HepG2 (cell line): ENCODE results near the gene ACTR1B. TPM values are rescaled to one million over a fixed set of nuclear protein-coding genes. Genes with fewer than 3 reads are reported as not detected.

Experiments
- CBX5 ChIP-seq: sonication (generic); formaldehyde crosslinking; IDR thresholded peaks from 2 replicates; pipeline ENCODE4 v1.4.0; 2020; ENCODE audit warnings: missing genetic modification reagents, borderline replicate concordance
- CREBL2 ChIP-seq: sonication (generic); formaldehyde crosslinking; IDR thresholded peaks from 2 replicates; pipeline ENCODE4 v1.8.1; 2023; ENCODE audit warnings: missing genetic modification reagents, mild to moderate bottlenecking, borderline replicate concordance
- CREM ChIP-seq, 2 experiments: sonication (generic) in 1 of 2; formaldehyde crosslinking in 1 of 2; IDR thresholded peaks; 2 replicates each; pipeline versions ENCODE4 v1.4.0 to v1.6.1; 2016 to 2020; ENCODE audit warnings: antibody characterized with exemption in 1 of 2, mild to moderate bottlenecking in 1 of 2, missing genetic modification reagents in 1 of 2
- EED ChIP-seq: sonication (generic); formaldehyde crosslinking; IDR thresholded peaks from 2 replicates; pipeline ENCODE4 v1.5.0; 2020; ENCODE audit warnings: mild to moderate bottlenecking, missing genetic modification reagents
- KDM5B ChIP-seq: sonication (generic); formaldehyde crosslinking; IDR thresholded peaks from 2 replicates; pipeline ENCODE4 v1.4.0; 2020; ENCODE audit warnings: missing genetic modification reagents, mild to moderate bottlenecking, borderline replicate concordance
- KLF11 ChIP-seq: IDR thresholded peaks from 2 replicates; pipeline ENCODE4 v1.6.1; 2016; ENCODE audit warnings: missing compliant biosample characterization
- PCBP1 ChIP-seq: fragments of 200-400 bp; formaldehyde crosslinking; IDR thresholded peaks from 2 replicates; pipeline ENCODE4 v1.6.1; 2017; ENCODE audit warnings: mild to moderate bottlenecking, low read depth, low read length, borderline replicate concordance
- PRDM10 ChIP-seq: sonication (generic); formaldehyde crosslinking; IDR thresholded peaks from 2 replicates; pipeline ENCODE4 v1.4.0; 2020; ENCODE audit warnings: low read depth, missing genetic modification reagents
- RBM22 ChIP-seq: fragments of 200-400 bp; formaldehyde crosslinking; optimal IDR thresholded peaks from 2 replicates; pipeline ENCODE3; 2017; ENCODE audit warnings: mild to moderate bottlenecking, low read length, moderate library complexity
- TEAD2 ChIP-seq: sonication (generic); formaldehyde crosslinking; IDR thresholded peaks from 2 replicates; pipeline ENCODE4 v1.9.0; 2021; ENCODE audit warnings: missing genetic modification reagents
- TP53 ChIP-seq: sonication (generic); formaldehyde crosslinking; conservative IDR thresholded peaks from 2 replicates; pipeline ENCODE4 v1.4.0; 2020; ENCODE audit warnings: missing genetic modification reagents
- YEATS2 ChIP-seq: sonication (generic); formaldehyde crosslinking; IDR thresholded peaks from 2 replicates; pipeline ENCODE4 v1.4.0; 2020; ENCODE audit warnings: missing genetic modification reagents, borderline replicate concordance
- ZBED4 ChIP-seq: sonication (generic); formaldehyde crosslinking; IDR thresholded peaks from 2 replicates; pipeline ENCODE4 v1.4.0; 2020; ENCODE audit warnings: missing genetic modification reagents, borderline replicate concordance
- ZGPAT ChIP-seq: IDR thresholded peaks from 2 replicates; pipeline ENCODE4 v1.6.1; 2016; ENCODE audit warnings: mild to moderate bottlenecking
- ZKSCAN1 ChIP-seq: fragments of 150-350 bp; IDR thresholded peaks from 2 replicates; pipeline ENCODE4 v1.6.1; 2014; ENCODE audit warnings: low read length
- ZNF350 ChIP-seq: sonication (generic); formaldehyde crosslinking; IDR thresholded peaks from 2 replicates; pipeline ENCODE4 v1.4.0; 2020; ENCODE audit warnings: mild to moderate bottlenecking, low read depth, missing genetic modification reagents, borderline replicate concordance
- ZNF530 ChIP-seq: sonication (generic); formaldehyde crosslinking; IDR thresholded peaks from 2 replicates; pipeline ENCODE4 v1.5.0; 2020; ENCODE audit warnings: low read depth, mild to moderate bottlenecking, missing genetic modification reagents
- ZNF589 ChIP-seq: sonication (generic); formaldehyde crosslinking; conservative IDR thresholded peaks from 2 replicates; pipeline ENCODE4 v1.8.0; 2022; ENCODE audit warnings: mild to moderate bottlenecking, moderate library complexity, missing genetic modification reagents
- ZSCAN9 ChIP-seq: IDR thresholded peaks from 2 replicates; pipeline ENCODE4 v1.6.1; 2016; ENCODE audit warnings: borderline replicate concordance
- polyA plus RNA-seq, 8 experiments: library from polyadenylated mRNA; depleted of rRNA in 3 of 8; stranded (reverse) in 7 of 8; unstranded in 1 of 8; fragments of >200 nt; fragmentation: Illumina TruSeq in 4 of 8; extraction: Trizol in 4 of 8; gene quantifications; 2 replicates each; pipeline versions ENCODE4 v1.2.1 to v1.2.3, GENCODE V29; 2011 to 2016; ENCODE audit warnings: low read depth in 4 of 8, missing spikeins in 1 of 8, mixed read lengths in 1 of 8; ENCODE audit not compliant: insufficient read depth in 1 of 8
- total RNA-seq, 5 experiments: library from RNA; depleted of rRNA; stranded (reverse); fragments of >200 nt; fragmentation: Illumina TruSeq; extraction: Trizol; gene quantifications; 2 replicates each; pipeline ENCODE4 v1.2.3, GENCODE V29; 2016; ENCODE audit warnings: low read depth in 1 of 5

The ACTR1B gene
- total and polyA plus RNA-seq, 2 of the 13 experiments (the other 11 are each of a cell fraction or from before 2014, with no cell fraction given), result 61.7 to 76.7 TPM

GRCh38 chr2:97645695-97646629 is 17.9 kb downstream of the ACTR1B start, which contains the start of gene COX5B (continued):
- TF ChIP-seq EED (CRISPR knock-in tag), result peak; percentile 90; the same call in 1 of the 2 replicates
- TF ChIP-seq ZGPAT (CRISPR knock-in tag), result peak; percentile 79
- 0 out of 2 replicates have a peak, but pooled peaks have one; percentile 60 for TF ChIP-seq KLF11 (CRISPR knock-in tag)
- no peak; the same call in 1 of the 2 replicates for TF ChIP-seq CBX5 (CRISPR knock-in tag)
- TF ChIP-seq ZSCAN9 (CRISPR knock-in tag), result peak; percentile 87; the same call in 1 of the 2 replicates
- TF ChIP-seq KDM5B, result peak; percentile 68; the same call in 1 of the 2 replicates
- TF ChIP-seq PRDM10 (CRISPR knock-in tag), result no peak; the same call in 1 of the 2 replicates
- no peak for TF ChIP-seq PCBP1
- no peak for TF ChIP-seq RBM22
- TF ChIP-seq ZNF530, result no peak
- TF ChIP-seq CREBL2 (CRISPR knock-in tag), result peak; percentile 36; the same call in 1 of the 2 replicates
- TF ChIP-seq ZNF350 (CRISPR knock-in tag), result peak; percentile 92
- TF ChIP-seq TP53 (CRISPR knock-in tag), result peak; percentile 89
- TF ChIP-seq TEAD2, result no peak; the same call in 1 of the 2 replicates
- TF ChIP-seq ZKSCAN1, result no peak
- no peak for TF ChIP-seq ZNF589 (CRISPR knock-in tag)
- 0 out of 2 replicates have a peak, but pooled peaks have one; percentile 45 for TF ChIP-seq CREM (IDR thresholded peaks at IDR 0.05)
- no peak for TF ChIP-seq CREM (CRISPR knock-in tag; IDR thresholded peaks at IDR 0.05)
- peak; percentile 37; the same call in 1 of the 2 replicates for TF ChIP-seq ZBED4
- peak; percentile 73; the same call in 1 of the 2 replicates for TF ChIP-seq YEATS2
